H1 (cell line): ENCODE measurements around the gene RBBP8. TPM values are rescaled to one million over a fixed set of nuclear protein-coding genes. Genes with fewer than 3 reads are reported as not detected.

Source experiments
- E2F6 ChIP-seq: IDR thresholded peaks from 2 replicates; pipeline ENCODE4 v1.6.1; 2012; ENCODE audit warnings: inconsistent platforms
- POU5F1 ChIP-seq: IDR thresholded peaks from 2 replicates; pipeline ENCODE4 v1.6.1; 2011; ENCODE audit warnings: low read depth, mild to moderate bottlenecking, low read length, moderate library complexity
- SIN3A ChIP-seq, 2 experiments: IDR thresholded peaks in 1 of 2; conservative IDR thresholded peaks in 1 of 2; 2 replicates each; pipeline ENCODE4 v1.6.1; 2011 to 2012; ENCODE audit warnings: low read length in 2 of 2, improper control_type of control experiment in 1 of 2, low read depth in 1 of 2, mild to moderate bottlenecking in 1 of 2
- SUZ12 ChIP-seq: fragments of 200-600 bp; sonication (generic); IDR thresholded peaks from 2 replicates; pipeline ENCODE4 v1.6.1; 2012; ENCODE audit warnings: mild to moderate bottlenecking, inconsistent platforms, low read length, moderate library complexity, mixed read lengths
- polyA plus RNA-seq, 7 experiments: library from polyadenylated mRNA; depleted of rRNA in 3 of 7; stranded (reverse) in 5 of 7; unstranded in 2 of 7; fragments of >200 nt in 5 of 7; fragments of 200-250 nt in 2 of 7; gene quantifications; 1 replicate in 5 of 7; 2 replicates in 1 of 7; 4 replicates in 1 of 7; pipeline versions ENCODE4 v1.2.1 to v1.2.3, GENCODE V29; 2011 to 2013; ENCODE audit warnings: missing spikeins in 2 of 7, mixed read lengths in 2 of 7
- total RNA-seq: library from RNA; stranded (reverse); fragmentation: NEBNext Ultra II Directional; extraction: Animal tissue kit (Norgen Biotek cat#: 25700); gene quantifications from 2 replicates; pipeline ENCODE4 v1.2.1, GENCODE V29; 2021

RBBP8 gene
- total and polyA plus RNA-seq, 2 of the 8 experiments (the other 6 are each of a cell fraction or from before 2014, with no cell fraction given) = 16.1 to 65.8 TPM

GRCh38 chr18:23062011-23062410 lies 128.9 kb downstream of the RBBP8 start (continued):
- no peak for TF ChIP-seq SUZ12
- no peak for TF ChIP-seq E2F6
- no peak for TF ChIP-seq POU5F1
- TF ChIP-seq SIN3A (conservative IDR thresholded peaks at IDR 0.05 in 1 of 2, IDR thresholded peaks at IDR 0.05 in 1 of 2; ENCODE audit: low read depth in 1 of 2, low read length in 2 of 2) = no peak
